Colonic mucosa (tissue), 4 donors: Measurements from ENCODE around the gene PAOX. TPM values are rescaled to one million over a fixed set of nuclear protein-coding genes. Genes with fewer than 3 reads are reported as not detected.

Experiments used
- DNase-seq: peaks from one replicate; pipeline ENCODE4 v3.0.0-alpha.2; 2020
- H3K27ac ChIP-seq: fragments of 200-600 bp; one replicate; pipeline ENCODE4 v1.8.0; 2021
- H3K27me3 ChIP-seq: fragments of 200-600 bp; one replicate; pipeline ENCODE4 v1.8.0; 2021
- H3K36me3 ChIP-seq: fragments of 200-600 bp; one replicate; pipeline ENCODE4 v1.8.0; 2021
- H3K4me1 ChIP-seq: fragments of 200-600 bp; one replicate; pipeline ENCODE4 v1.8.0; 2021; ENCODE audit warnings: mild to moderate bottlenecking
- H3K4me3 ChIP-seq: fragments of 200-600 bp; one replicate; pipeline ENCODE4 v1.8.0; 2021
- H3K9ac ChIP-seq, 2 donors: one replicate each; pipeline ENCODE4 v1.7.0; 2013; ENCODE audit warnings: control low read depth in 2 of 2, low read depth in 2 of 2, low read length in 2 of 2
- H3K9me3 ChIP-seq: fragments of 200-600 bp; one replicate; pipeline ENCODE4 v1.8.0; 2021
- CTCF ChIP-seq: fragments of 200-600 bp; IDR thresholded peaks from one replicate; pipeline ENCODE4 v1.8.0; 2022; ENCODE audit warnings: antibody characterized with exemption, mild to moderate bottlenecking
- intact Hi-C: fragments of 100-400 bp; cut with DNase I; formaldehyde crosslinking; loops from one replicate; pipeline ENCODE4 v1.14.1; 2022
- total RNA-seq, 2 donors: library from RNA; stranded (reverse); fragmentation: NEBNext Ultra II Directional in 1 of 2; extraction: Animal tissue kit (Norgen Biotek cat#: 25700) in 1 of 2; gene quantifications; one replicate each; pipeline ENCODE4 v1.2.1, GENCODE V29; 2021
- donor health status: healthy.
- donor health status: DM: no; HTN: no; CAD: no.
- donor health status: DM: no; HTN: no; CAD: no.

The PAOX gene
- total RNA-seq, 2 donors from 2014 or later = 3.5 to 5.8 TPM

GRCh38 chr10:133391249-133391635 is 12.2 kb downstream of the PAOX start:
- no peaks in the 10 kb centered on the region for H3K9me3 ChIP-seq
- H3K27me3 ChIP-seq = no peaks in the 10 kb centered on the region
- no peak overlapping the region for H3K4me3 ChIP-seq
- no peak overlapping the region for H3K9ac ChIP-seq
- no peak for TF ChIP-seq CTCF
- no peak overlapping the region for H3K27ac ChIP-seq
- DNase-seq = no peak
- H3K36me3 ChIP-seq = no peaks in the 10 kb centered on the region
- peaks cover 8% of the 10 kb centered on the region for H3K4me1 ChIP-seq
- intact Hi-C loops = no loop called here

DNA sequence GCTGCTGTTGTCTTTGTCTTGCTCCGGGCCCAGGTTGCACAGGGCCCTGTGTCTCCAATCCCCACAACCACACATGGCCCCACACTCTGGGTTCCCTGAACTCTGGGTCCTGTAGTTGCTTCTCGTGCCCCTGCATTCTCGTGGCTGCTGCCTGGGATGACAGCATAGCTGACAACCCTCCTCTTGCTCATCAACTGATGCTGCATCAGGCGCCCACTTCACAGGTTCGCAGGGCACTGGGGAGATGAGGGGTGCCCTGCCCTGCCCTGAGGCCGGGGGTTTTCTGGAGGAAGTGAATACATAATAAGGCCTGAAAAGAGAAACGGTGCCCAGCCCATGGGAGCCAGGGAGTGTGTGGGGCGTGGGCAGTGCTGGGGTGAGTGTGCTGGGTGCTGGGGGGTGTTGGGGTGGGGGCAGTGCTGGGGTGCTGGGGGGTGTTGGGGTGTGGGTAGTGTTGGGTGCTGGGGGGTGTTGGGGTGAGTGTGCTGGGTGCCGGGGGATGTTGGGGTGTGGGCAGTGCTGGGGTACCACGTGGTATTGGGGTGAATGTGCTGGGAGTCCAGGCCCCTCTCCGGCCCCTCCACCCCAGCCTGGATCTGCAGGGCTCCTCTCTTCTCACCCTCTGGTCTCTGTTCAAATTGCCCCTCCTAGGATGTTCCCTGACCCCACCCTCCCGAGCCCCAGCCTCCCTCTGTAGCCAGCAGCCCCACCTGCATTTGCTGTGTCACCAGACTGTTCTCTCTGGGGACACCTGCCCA is 12.9 kb downstream of the PAOX start:
- TF ChIP-seq CTCF = no peak
- no peak overlapping the region for H3K27ac ChIP-seq
- H3K4me3 ChIP-seq = no peak overlapping the region
- intact Hi-C loops = no loop called here
- H3K36me3 ChIP-seq = no peaks in the 10 kb centered on the region
- no peaks in the 10 kb centered on the region for H3K9me3 ChIP-seq
- peaks cover 8% of the 10 kb centered on the region for H3K4me1 ChIP-seq
- no peak for DNase-seq
- H3K27me3 ChIP-seq = no peaks in the 10 kb centered on the region
- no peak overlapping the region for H3K9ac ChIP-seq

DNA sequence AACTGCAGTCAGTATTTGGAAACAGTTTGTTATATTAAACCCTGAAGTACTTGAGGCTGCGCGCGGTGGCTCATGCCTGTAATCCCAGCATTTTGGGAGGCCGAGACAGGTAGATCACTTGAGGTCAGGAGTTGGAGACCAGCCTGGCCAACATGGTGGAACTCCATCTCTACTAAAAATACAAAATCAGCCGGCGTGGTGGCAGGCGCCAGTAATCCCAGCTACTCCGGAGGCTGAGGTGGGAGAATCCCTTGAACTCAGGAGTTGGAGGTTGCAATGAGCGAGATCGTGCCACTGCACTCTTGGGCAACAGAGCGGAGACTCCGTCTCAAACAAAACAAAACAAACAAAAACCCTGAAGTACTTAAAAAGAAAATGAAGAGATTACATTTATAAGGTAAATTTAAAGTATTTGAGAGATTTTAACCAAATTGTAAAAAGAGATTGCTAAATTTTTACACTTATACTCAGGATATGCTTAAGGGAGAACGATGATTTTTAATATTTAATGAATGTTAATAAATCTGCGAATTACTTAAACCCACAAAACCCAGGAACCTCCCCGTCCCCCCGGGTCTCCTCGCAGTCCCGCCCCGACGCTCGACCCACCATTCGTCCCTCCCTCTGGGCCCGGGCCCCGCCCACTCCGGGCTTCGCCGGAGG is 14.5 kb downstream of the PAOX start:
- peaks cover 3% of the 10 kb centered on the region for H3K36me3 ChIP-seq
- peak overlapping the region; percentile 74 for H3K27ac ChIP-seq
- no peak for TF ChIP-seq CTCF
- DNase-seq = no peak
- H3K4me1 ChIP-seq = peaks cover 8% of the 10 kb centered on the region
- H3K9ac ChIP-seq = peak overlapping the region in 1 of 2 donors; percentile 35
- H3K9me3 ChIP-seq = no peaks in the 10 kb centered on the region
- no peaks in the 10 kb centered on the region for H3K27me3 ChIP-seq
- intact Hi-C loops = no loop called here
- peak overlapping the region; percentile 59 for H3K4me3 ChIP-seq

- no peak for TF ChIP-seq CTCF
- peaks cover 4% of the 10 kb centered on the region for H3K36me3 ChIP-seq
Observed at GRCh38 chr10:133394064-133394663, 15.1 kb downstream of the PAOX start, which contains the start of gene MTG1. Gene MTG1 (plus strand): TSS chr10:133394157. CDS start chr10:133394221, 64 bp downstream.

GRCh38 chr10:133394801-133395221 is 15.7 kb downstream of the PAOX start:
- H3K27me3 ChIP-seq = no peaks in the 10 kb centered on the region
- peaks cover 7% of the 10 kb centered on the region for H3K36me3 ChIP-seq
- intact Hi-C loops = no loop called here
- peak overlapping the region; percentile 59 for H3K4me3 ChIP-seq
- H3K9ac ChIP-seq = peak overlapping the region; percentile 92 to 93
- no peak for DNase-seq
- no peaks in the 10 kb centered on the region for H3K9me3 ChIP-seq
- no peak for TF ChIP-seq CTCF
- peak overlapping the region; percentile 74 for H3K27ac ChIP-seq
- H3K4me1 ChIP-seq = peaks cover 8% of the 10 kb centered on the region

More at GRCh38 chr10:133394064-133394663, 15.1 kb downstream of the PAOX start, which contains the start of gene MTG1:
- Histone ChIP-seq H3K27ac (peak within 1 kb of the TSS; percentile 74), H3K9ac (peak within 1 kb of the TSS; percentile 92 to 93), H3K4me1 (peaks cover 8% of the 10 kb centered on the region), H3K9me3 (no peaks in the 10 kb centered on the region), H3K27me3 (no peaks in the 10 kb centered on the region), H3K4me3 (peak within 1 kb of the TSS; percentile 59)
- intact Hi-C loops = no loop called here
- DNase-seq = peak; percentile 95
